Measurements from ENCODE around the gene EIF2S1. TPM values are rescaled to one million over a fixed set of nuclear protein-coding genes. Genes with fewer than 3 reads are reported as not detected.
"Not testable (repeated sequence)": the region's sequence is repeated elsewhere in the genome, so short reads cannot be mapped to it uniquely, and the experiment has no call there.

The EIF2S1 gene
- total and polyA plus RNA-seq, 12 donors = 15.7 to 260 (median 74.0) TPM

GRCh38 chr14:67411820-67412421 lies 51.8 kb downstream of the EIF2S1 start, which contains the start of gene PLEK2:
Gene PLEK2 (minus strand): TSS chr14:67412165. CDS start chr14:67412059, 106 bp downstream.
- no peaks in the 10 kb centered on the region for H3K36me3 ChIP-seq (replicated peaks in 1 of 2)
- 4 to 23% (median 6%) methylated on average over 10 to 63 of the region's 63 CpGs for WGBS, 4 donors
- H3K4me3 ChIP-seq = peak within 1 kb of the TSS in 2 of 4 donors; percentile 39 to 70
- intact Hi-C loops (cut with DNase I) = no loop called here
- no peaks in the 10 kb centered on the region for H3K9me3 ChIP-seq (replicated peaks in 1 of 3)
- peaks cover 13 to 22% of the 10 kb centered on the region in 2 donors for H3K4me1 ChIP-seq (replicated peaks in 1 of 2)
- TF ChIP-seq CTCF (IDR thresholded peaks at IDR 0.05) (no peak), POLR2A (IDR thresholded peaks at IDR 0.05) (peak in 1 of 2 donors; percentile 51)
- peak; percentile 60 to 76 (median 66) for DNase-seq
- no peaks in the 10 kb centered on the region for H3K27me3 ChIP-seq
- H3K27ac ChIP-seq = peak within 1 kb of the TSS in 3 of 5 donors; percentile 27 to 59 (median 48)

DNA sequence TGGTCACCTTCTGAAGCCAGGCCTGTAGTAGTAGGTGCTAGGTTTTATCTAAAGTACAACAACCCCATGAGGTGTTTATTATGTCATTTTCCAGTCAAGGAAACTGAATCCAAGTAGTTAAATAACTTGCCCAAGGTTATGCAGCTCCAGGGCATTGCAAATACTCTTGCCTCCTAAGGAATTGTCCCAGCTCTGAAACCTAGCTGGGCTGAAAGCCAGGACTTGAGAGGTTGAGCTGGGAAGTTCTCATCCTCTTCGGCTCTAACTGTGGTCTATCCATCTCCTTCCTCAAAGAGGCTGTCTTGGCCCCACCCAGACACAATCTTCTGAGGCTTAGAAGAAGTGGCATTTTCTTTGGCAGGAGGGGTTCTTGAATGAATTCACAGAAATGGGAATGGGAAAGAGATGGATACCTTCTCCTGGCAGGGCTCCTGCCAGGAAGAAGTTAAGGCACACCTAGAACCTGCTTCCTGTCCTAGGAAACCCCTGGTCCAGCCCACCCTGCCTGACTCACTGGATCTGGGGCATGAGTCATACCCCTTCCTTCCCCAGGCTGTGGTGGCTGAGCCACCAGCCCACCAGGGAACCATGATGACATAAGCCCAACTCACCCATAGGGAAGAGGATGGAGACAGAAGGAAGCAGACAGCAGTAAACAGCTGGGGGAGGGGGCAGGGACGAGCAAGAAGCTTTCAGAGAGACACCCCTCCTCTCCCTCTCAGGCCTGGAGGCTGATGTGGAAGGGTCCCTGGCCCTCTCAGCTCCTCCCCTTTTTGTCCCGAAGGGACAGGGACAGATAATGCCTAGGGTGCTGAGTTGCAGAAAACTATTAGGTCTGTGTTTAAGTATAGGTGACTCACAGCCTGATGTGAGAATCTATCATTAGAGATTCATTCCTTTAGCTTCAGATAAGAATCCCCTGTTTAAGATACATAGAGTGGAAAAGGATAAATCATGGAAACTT lies 54.0 kb downstream of the EIF2S1 start:
- Histone ChIP-seq H3K27ac (peak overlapping the region in 1 of 5 donors; percentile 60), H3K4me3 (no peak overlapping the region), H3K36me3 (replicated peaks in 1 of 2) (no peaks in the 10 kb centered on the region), H3K4me1 (replicated peaks in 1 of 2) (peaks cover 13 to 29% of the 10 kb centered on the region in 2 donors), H3K9me3 (replicated peaks in 1 of 3) (no peaks in the 10 kb centered on the region), H3K27me3 (no peaks in the 10 kb centered on the region)
- WGBS, 4 donors = 21 to 46% (median 39%) methylated on average over 2 to 3 of the region's 3 CpGs
- DNase-seq = peak in 3 of 7 donors; percentile 28 to 44 (median 30)
- TF ChIP-seq CTCF (IDR thresholded peaks at IDR 0.05) (no peak), POLR2A (IDR thresholded peaks at IDR 0.05) (no peak)
- intact Hi-C loops (cut with DNase I) = no loop called here

DNA sequence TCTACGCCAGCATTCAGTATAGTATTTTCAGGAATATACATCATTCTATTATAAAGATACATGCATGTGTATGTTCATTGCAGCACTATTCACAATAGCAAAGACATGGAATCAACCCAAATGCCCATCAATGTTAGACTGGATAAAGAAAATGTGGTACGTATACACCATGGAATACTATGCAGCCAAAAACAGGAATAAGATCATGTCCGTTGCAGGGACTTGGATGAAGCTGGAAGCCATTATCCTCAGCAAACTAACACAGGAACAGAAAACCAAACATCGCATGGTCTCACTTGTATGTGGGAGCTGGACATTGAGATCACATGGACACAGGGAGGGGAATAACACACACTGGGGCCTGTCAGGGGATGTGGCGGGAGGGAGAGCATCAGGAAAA lies 55.5 kb downstream of the EIF2S1 start:
- WGBS, 4 donors = 80 to 84% (median 82%) methylated on average over 5 of the region's 5 CpGs
- Histone ChIP-seq H3K27ac (peak overlapping the region in 4 of 5 donors; percentile 53 to 85 (median 71)), H3K4me1 (replicated peaks in 1 of 2) (peaks cover 13 to 29% of the 10 kb centered on the region in 2 donors)
- H3K4me3 ChIP-seq; H3K9me3 ChIP-seq (replicated peaks in 1 of 3); H3K27me3 ChIP-seq; intact Hi-C loops (cut with DNase I); DNase-seq; H3K36me3 ChIP-seq (replicated peaks in 1 of 2): not testable (repeated sequence)

- no peaks in the 10 kb centered on the region for H3K36me3 ChIP-seq (replicated peaks in 1 of 2)
- peaks cover 13 to 27% of the 10 kb centered on the region in 2 donors for H3K4me1 ChIP-seq (replicated peaks in 1 of 2)
- peak; percentile 85 to 93 (median 89) for DNase-seq
- no peaks in the 10 kb centered on the region for H3K9me3 ChIP-seq (replicated peaks in 1 of 3)
- H3K4me3 ChIP-seq = no peak overlapping the region
- no peaks in the 10 kb centered on the region for H3K27me3 ChIP-seq
- peak in 1 of 2 donors; percentile 10 for TF ChIP-seq POLR2A (IDR thresholded peaks at IDR 0.05)
- TF ChIP-seq CTCF (IDR thresholded peaks at IDR 0.05) = no peak
- WGBS, 4 donors = 39 to 51% (median 41%) methylated on average over 8 of the region's 8 CpGs
- peak overlapping the region; percentile 53 to 85 (median 68) for H3K27ac ChIP-seq
- intact Hi-C loops (cut with DNase I) = no loop called here
These were observed 56.0 kb downstream of the EIF2S1 start for GRCh38 chr14:67416085-67416484.
